WTC11 (cell line): ENCODE measurements around the gene EDC3. TPM values are rescaled to one million over a fixed set of nuclear protein-coding genes. Genes with fewer than 3 reads are reported as not detected.
A peak's percentile ranks its signal among the peaks of the same experiment; 100 is the strongest.

ENCODE experiments used
- ATAC-seq: fragments of 200-7000 bp; cut with Tn5 transposase; 2 replicates; pipeline ENCODE4 v1.10.0; 2021; ENCODE audit warnings: mild to moderate bottlenecking, moderate library complexity
- CTCF ChIA-PET: fragments of 300-600 bp; sonication (Branson Sonifier 250); formaldehyde crosslinking; loops from one replicate; lab custom pipeline; 2021; ENCODE audit warnings: antibody characterized with exemption; lab: Charles Lee
- POLR2A ChIA-PET: fragments of 350-600 bp; sonication (Branson Sonifier 250); formaldehyde crosslinking; loops from one replicate; lab custom pipeline; 2021; ENCODE audit warnings: antibody characterized with exemption; lab: Charles Lee
- DNase-seq: peaks from one replicate; pipeline ENCODE4 v3.0.0; 2021; ENCODE audit warnings: low spot score
- H3K27ac Mint-ChIP-seq: 2 replicates; pipeline ENCODE4 v1.8.0; 2021; ENCODE audit warnings: mixed read lengths
- H3K27me3 Mint-ChIP-seq: 2 replicates; pipeline ENCODE4 v1.8.0; 2021; ENCODE audit warnings: low read depth, mild to moderate bottlenecking, moderate library complexity, mixed read lengths
- H3K36me3 Mint-ChIP-seq: 2 replicates; pipeline ENCODE4 v1.8.0; 2021; ENCODE audit warnings: mixed read lengths
- H3K4me1 Mint-ChIP-seq: 2 replicates; pipeline ENCODE4 v1.8.0; 2022; ENCODE audit warnings: mixed read lengths
- H3K4me3 Mint-ChIP-seq: 2 replicates; pipeline ENCODE4 v1.8.0; 2021; ENCODE audit warnings: mild to moderate bottlenecking, moderate library complexity, mixed read lengths
- H3K9me3 Mint-ChIP-seq: 2 replicates; pipeline ENCODE4 v1.8.0; 2021; ENCODE audit warnings: mixed read lengths
- CREB1 ChIP-seq: sonication (generic); formaldehyde crosslinking; IDR thresholded peaks from 2 replicates; pipeline ENCODE4 v1.8.0; 2023; ENCODE audit warnings: mild to moderate bottlenecking, missing genetic modification reagents
- CREM ChIP-seq: sonication (generic); formaldehyde crosslinking; IDR thresholded peaks from 2 replicates; pipeline ENCODE4 v1.8.1; 2022; ENCODE audit warnings: mild to moderate bottlenecking, missing genetic modification reagents, moderate library complexity
- CTCF ChIP-seq: fragments of 200-600 bp; IDR thresholded peaks from 2 replicates; pipeline ENCODE4 v1.8.0; 2022; ENCODE audit warnings: antibody characterized with exemption
- E2F1 ChIP-seq: sonication (generic); formaldehyde crosslinking; IDR thresholded peaks from 2 replicates; pipeline ENCODE4 v1.8.0; 2022; ENCODE audit warnings: mild to moderate bottlenecking, missing genetic modification reagents
- FOXK1 ChIP-seq: sonication (generic); formaldehyde crosslinking; IDR thresholded peaks from 2 replicates; pipeline ENCODE4 v1.8.0; 2022; ENCODE audit warnings: mild to moderate bottlenecking, moderate library complexity, missing genetic modification reagents
- IRF1 ChIP-seq: sonication (generic); formaldehyde crosslinking; IDR thresholded peaks from 2 replicates; pipeline ENCODE4 v1.8.0; 2023; ENCODE audit warnings: missing genetic modification reagents
- JAZF1 ChIP-seq: fragments of 250-450 bp; sonication (Bioruptor Pico); IDR thresholded peaks from 2 replicates; pipeline ENCODE4 v1.9.0; 2021; ENCODE audit warnings: moderate library complexity, mild to moderate bottlenecking, inconsistent platforms
- MYBL2 ChIP-seq: sonication (generic); formaldehyde crosslinking; IDR thresholded peaks from 2 replicates; pipeline ENCODE4 v1.8.1; 2023; ENCODE audit warnings: mild to moderate bottlenecking, moderate library complexity, missing genetic modification reagents
- NR2C2 ChIP-seq: sonication (generic); formaldehyde crosslinking; IDR thresholded peaks from 2 replicates; pipeline ENCODE4 v1.8.0; 2022; ENCODE audit warnings: mild to moderate bottlenecking, missing genetic modification reagents
- PRDM15 ChIP-seq: sonication (generic); formaldehyde crosslinking; IDR thresholded peaks from 2 replicates; pipeline ENCODE4 v1.8.0; 2022; ENCODE audit warnings: missing genetic modification reagents
- PREB ChIP-seq: sonication (generic); formaldehyde crosslinking; IDR thresholded peaks from 2 replicates; pipeline ENCODE4 v1.8.1; 2022; ENCODE audit warnings: mild to moderate bottlenecking, missing genetic modification reagents, moderate library complexity, borderline replicate concordance
- SOX15 ChIP-seq: fragments of 250-450 bp; sonication (Bioruptor Pico); IDR thresholded peaks from 2 replicates; pipeline ENCODE4 v1.9.0; 2021; ENCODE audit warnings: mild to moderate bottlenecking
- TCF7 ChIP-seq: sonication (generic); formaldehyde crosslinking; IDR thresholded peaks from 2 replicates; pipeline ENCODE4 v1.8.0; 2022; ENCODE audit warnings: mild to moderate bottlenecking, low read depth, missing genetic modification reagents, moderate library complexity
- TEAD1 ChIP-seq: sonication (generic); formaldehyde crosslinking; IDR thresholded peaks from 2 replicates; pipeline ENCODE4 v1.8.0; 2022; ENCODE audit warnings: mild to moderate bottlenecking, missing genetic modification reagents
- TP53 ChIP-seq: sonication (generic); formaldehyde crosslinking; IDR thresholded peaks from 2 replicates; pipeline ENCODE4 v1.8.1; 2023; ENCODE audit warnings: mild to moderate bottlenecking, missing genetic modification reagents
- ZNF425 ChIP-seq: fragments of 250-450 bp; sonication (Bioruptor Pico); conservative IDR thresholded peaks from 2 replicates; pipeline ENCODE4 v1.9.0; 2021; ENCODE audit warnings: mild to moderate bottlenecking
- ZNF671 ChIP-seq: fragments of 250-450 bp; sonication (Bioruptor Pico); IDR thresholded peaks from 2 replicates; pipeline ENCODE4 v1.8.0; 2021; ENCODE audit warnings: mild to moderate bottlenecking
- total RNA-seq: library from RNA; stranded (reverse); gene quantifications from 3 replicates; pipeline ENCODE4 v1.2.3, GENCODE V29; 2021
- TF ChIP-seq, protein P1 (sequence below): sonication (generic); formaldehyde crosslinking; IDR thresholded peaks from 2 replicates; pipeline ENCODE4 v1.8.1; 2023; ENCODE audit warnings: mild to moderate bottlenecking, missing genetic modification reagents, moderate library complexity
- TF ChIP-seq, protein P2 (sequence below): fragments of 250-450 bp; sonication (Bioruptor Pico); IDR thresholded peaks from 2 replicates; pipeline ENCODE4 v1.9.0; 2021; ENCODE audit warnings: moderate library complexity, mild to moderate bottlenecking, inconsistent platforms, borderline replicate concordance
- TF ChIP-seq, protein P3 (sequence below): fragments of 250-450 bp; sonication (Bioruptor Pico); IDR thresholded peaks from 2 replicates; pipeline ENCODE4 v1.8.0; 2021; ENCODE audit warnings: mild to moderate bottlenecking

Gene EDC3
- total RNA-seq, 1 experiment from 2014 or later: 54.7 TPM

DNA sequence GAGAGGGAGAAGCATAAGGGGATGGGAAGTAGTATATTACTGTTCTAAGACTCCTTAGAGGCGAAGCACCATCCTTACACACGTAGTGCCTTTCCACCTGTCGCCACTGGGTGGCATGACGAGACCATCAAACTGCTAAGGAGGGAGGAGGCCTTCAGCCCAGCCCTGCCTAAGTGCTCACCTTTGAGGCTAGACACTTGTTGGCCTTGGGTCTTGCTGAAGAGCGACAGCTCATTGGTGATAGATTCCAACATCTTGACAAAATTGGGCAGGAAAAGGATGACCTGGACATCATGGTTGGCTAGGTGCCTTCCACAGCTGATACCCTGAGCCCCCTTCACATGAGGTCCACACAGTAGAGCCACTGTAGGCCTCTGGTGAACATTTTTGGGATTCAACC, 60.6 kb downstream of the EDC3 start:
- peaks cover 30% of the 10 kb centered on the region for H3K36me3 Mint-ChIP-seq
- H3K27me3 Mint-ChIP-seq: no peaks in the 10 kb centered on the region
- ChIA-PET POLR2A (interaction anchor here (1.0 kb wide), 1 partner anchor 125 kb away, joined by 5 read pairs; no protein-coding TSS in a partner anchor), CTCF (interaction anchor here (0.7 to 14.6 kb wide), 17 partner anchors 16 to 360 kb away, joined by 3 to 409 read pairs (median 6); partner anchors contain the start of genes CLK3 and CYP1A1)
- H3K27ac Mint-ChIP-seq: no peak overlapping the region
- ATAC-seq: peak; percentile 83
- no peaks in the 10 kb centered on the region for H3K9me3 Mint-ChIP-seq
- peak; percentile 80 for DNase-seq
- TF ChIP-seq PRDM15 (CRISPR knock-in tag) (no peak), CTCF (peak; percentile 84)
- TF ChIP-seq, protein P1, sequence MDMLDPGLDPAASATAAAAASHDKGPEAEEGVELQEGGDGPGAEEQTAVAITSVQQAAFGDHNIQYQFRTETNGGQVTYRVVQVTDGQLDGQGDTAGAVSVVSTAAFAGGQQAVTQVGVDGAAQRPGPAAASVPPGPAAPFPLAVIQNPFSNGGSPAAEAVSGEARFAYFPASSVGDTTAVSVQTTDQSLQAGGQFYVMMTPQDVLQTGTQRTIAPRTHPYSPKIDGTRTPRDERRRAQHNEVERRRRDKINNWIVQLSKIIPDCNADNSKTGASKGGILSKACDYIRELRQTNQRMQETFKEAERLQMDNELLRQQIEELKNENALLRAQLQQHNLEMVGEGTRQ (CRISPR knock-in tag): no peak
- no peak overlapping the region for H3K4me3 Mint-ChIP-seq
- no peaks in the 10 kb centered on the region for H3K4me1 Mint-ChIP-seq

GRCh38 chr15:74633781-74634180, 62.0 kb downstream of the EDC3 start:
- Mint-ChIP-seq H3K27me3 (no peaks in the 10 kb centered on the region), H3K4me3 (no peak overlapping the region), H3K9me3 (no peaks in the 10 kb centered on the region), H3K4me1 (no peaks in the 10 kb centered on the region), H3K27ac (no peak overlapping the region), H3K36me3 (peaks cover 31% of the 10 kb centered on the region)
- ChIA-PET CTCF (interaction anchor here (1.0 to 14.6 kb wide), 9 partner anchors 14 to 316 kb away, joined by 3 to 409 read pairs (median 11); partner anchors contain the start of gene CLK3), POLR2A (no interaction called here)
- no peak for ATAC-seq
- no peak for DNase-seq
- TF ChIP-seq TEAD1 (CRISPR knock-in tag) (no peak), NR2C2 (CRISPR knock-in tag) (no peak), E2F1 (no peak), TCF7 (no peak), ZNF425 (CRISPR knock-in tag) (no peak), PREB (CRISPR knock-in tag) (no peak), IRF1 (CRISPR knock-in tag) (no peak), JAZF1 (CRISPR knock-in tag) (no peak), ZNF671 (CRISPR knock-in tag) (no peak), TP53 (no peak), SOX15 (no peak), CREM (CRISPR knock-in tag) (no peak), CREB1 (CRISPR knock-in tag) (no peak), FOXK1 (CRISPR knock-in tag) (no peak), MYBL2 (CRISPR knock-in tag) (no peak)
- TF ChIP-seq, protein P2, sequence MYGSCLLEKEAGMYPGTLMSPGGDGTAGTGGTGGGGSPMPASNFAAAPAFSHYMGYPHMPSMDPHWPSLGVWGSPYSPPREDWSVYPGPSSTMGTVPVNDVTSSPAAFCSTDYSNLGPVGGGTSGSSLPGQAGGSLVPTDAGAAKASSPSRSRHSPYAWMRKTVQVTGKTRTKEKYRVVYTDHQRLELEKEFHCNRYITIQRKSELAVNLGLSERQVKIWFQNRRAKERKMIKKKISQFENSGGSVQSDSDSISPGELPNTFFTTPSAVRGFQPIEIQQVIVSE (CRISPR knock-in tag): no peak
- TF ChIP-seq, protein P3, sequence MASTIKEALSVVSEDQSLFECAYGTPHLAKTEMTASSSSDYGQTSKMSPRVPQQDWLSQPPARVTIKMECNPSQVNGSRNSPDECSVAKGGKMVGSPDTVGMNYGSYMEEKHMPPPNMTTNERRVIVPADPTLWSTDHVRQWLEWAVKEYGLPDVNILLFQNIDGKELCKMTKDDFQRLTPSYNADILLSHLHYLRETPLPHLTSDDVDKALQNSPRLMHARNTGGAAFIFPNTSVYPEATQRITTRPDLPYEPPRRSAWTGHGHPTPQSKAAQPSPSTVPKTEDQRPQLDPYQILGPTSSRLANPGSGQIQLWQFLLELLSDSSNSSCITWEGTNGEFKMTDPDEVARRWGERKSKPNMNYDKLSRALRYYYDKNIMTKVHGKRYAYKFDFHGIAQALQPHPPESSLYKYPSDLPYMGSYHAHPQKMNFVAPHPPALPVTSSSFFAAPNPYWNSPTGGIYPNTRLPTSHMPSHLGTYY (CRISPR knock-in tag): no peak
